Testis (tissue), 3 donors: ENCODE data around the gene TRIM28. TPM values are rescaled to one million over a fixed set of nuclear protein-coding genes. Genes with fewer than 3 reads are reported as not detected.
"Not testable (repeated sequence)": the region's sequence is repeated elsewhere in the genome, so short reads cannot be mapped to it uniquely, and the experiment has no call there.

Experiments used
- DNase-seq: peaks from one replicate; pipeline ENCODE4 v3.0.0-alpha.2; 2019
- H3K27ac ChIP-seq, 2 donors: fragments of 200-600 bp; sonication (generic); one replicate each; pipeline ENCODE4 v1.5.1; 2019
- H3K27me3 ChIP-seq: fragments of 200-600 bp; sonication (generic); one replicate; pipeline ENCODE4 v1.5.1; 2019
- H3K36me3 ChIP-seq: fragments of 200-600 bp; sonication (generic); one replicate; pipeline ENCODE4 v1.5.1; 2017; ENCODE audit warnings: low read depth; ENCODE audit errors: missing control alignments
- H3K4me1 ChIP-seq: fragments of 200-600 bp; sonication (generic); one replicate; pipeline ENCODE4 v1.5.1; 2019
- H3K4me3 ChIP-seq, 2 donors: fragments of 200-600 bp; sonication (generic); one replicate each; pipeline ENCODE4 v1.5.1; 2017 to 2019
- H3K9me3 ChIP-seq: fragments of 200-600 bp; sonication (generic); one replicate; pipeline ENCODE4 v1.5.1; 2017
- POLR2A ChIP-seq: fragments of 450-650 bp; IDR thresholded peaks from one replicate; pipeline ENCODE4 v1.6.1; 2017; ENCODE audit warnings: antibody characterized with exemption, mild to moderate bottlenecking, moderate library complexity
- WGBS, 2 donors: methylation state at CpG; one replicate each; pipeline ENCODE4 v1.1.5; 2018; 5-methylcytosine and 5-hydroxymethylcytosine counted together
- intact Hi-C: fragments of 100-400 bp; cut with DNase I; formaldehyde crosslinking; loops from one replicate; pipeline ENCODE4 v1.15.1; 2023; ENCODE audit warnings: low total_unique reads
- polyA plus RNA-seq: library from polyadenylated mRNA; stranded (reverse); fragments of 350-450 nt; fragmentation: Illumina TruSeq; extraction: RNeasy Lipid Tissue Mini Kit (QIAGEN cat#74804); gene quantifications from one replicate; pipeline ENCODE4 v1.2.3, GENCODE V29; 2014; ENCODE audit warnings: low read depth, low replicate concordance; ENCODE audit not compliant: insufficient read depth
- total RNA-seq, 2 donors: library from RNA; depleted of rRNA; stranded (reverse); fragments of >200 nt; gene quantifications; one replicate each; pipeline ENCODE4 v1.2.3, GENCODE V29; 2016
- TF ChIP-seq, protein P1 (sequence below), 3 experiments: fragments of 450-650 bp in 2 of 3; fragments of 200-600 bp in 1 of 3; sonication (generic) in 1 of 3; IDR thresholded peaks; one replicate each; pipeline ENCODE4 v1.5.1; 2016 to 2019; ENCODE audit warnings: antibody characterized with exemption in 3 of 3, mild to moderate bottlenecking in 2 of 3, moderate library complexity in 1 of 3

The TRIM28 gene
- total and polyA plus RNA-seq, 3 donors from 2014 or later, result 415 to 694 (median 521) TPM

- no peak overlapping the region for H3K27ac ChIP-seq
- TF ChIP-seq, protein P1, sequence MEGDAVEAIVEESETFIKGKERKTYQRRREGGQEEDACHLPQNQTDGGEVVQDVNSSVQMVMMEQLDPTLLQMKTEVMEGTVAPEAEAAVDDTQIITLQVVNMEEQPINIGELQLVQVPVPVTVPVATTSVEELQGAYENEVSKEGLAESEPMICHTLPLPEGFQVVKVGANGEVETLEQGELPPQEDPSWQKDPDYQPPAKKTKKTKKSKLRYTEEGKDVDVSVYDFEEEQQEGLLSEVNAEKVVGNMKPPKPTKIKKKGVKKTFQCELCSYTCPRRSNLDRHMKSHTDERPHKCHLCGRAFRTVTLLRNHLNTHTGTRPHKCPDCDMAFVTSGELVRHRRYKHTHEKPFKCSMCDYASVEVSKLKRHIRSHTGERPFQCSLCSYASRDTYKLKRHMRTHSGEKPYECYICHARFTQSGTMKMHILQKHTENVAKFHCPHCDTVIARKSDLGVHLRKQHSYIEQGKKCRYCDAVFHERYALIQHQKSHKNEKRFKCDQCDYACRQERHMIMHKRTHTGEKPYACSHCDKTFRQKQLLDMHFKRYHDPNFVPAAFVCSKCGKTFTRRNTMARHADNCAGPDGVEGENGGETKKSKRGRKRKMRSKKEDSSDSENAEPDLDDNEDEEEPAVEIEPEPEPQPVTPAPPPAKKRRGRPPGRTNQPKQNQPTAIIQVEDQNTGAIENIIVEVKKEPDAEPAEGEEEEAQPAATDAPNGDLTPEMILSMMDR (IDR thresholded peaks at IDR 0.05), result no peak
- TF ChIP-seq POLR2A, result no peak
- H3K9me3 ChIP-seq, result no peaks in the 10 kb centered on the region
- H3K4me1 ChIP-seq, result peaks cover 3% of the 10 kb centered on the region
- no peak for DNase-seq
- H3K27me3 ChIP-seq, result no peaks in the 10 kb centered on the region
- 2 to 3% methylated on average over 25 to 50 of the region's 55 CpGs for WGBS, 2 donors
- H3K4me3 ChIP-seq, result peak overlapping the region; percentile 4 to 29
- H3K36me3 ChIP-seq, result no peaks in the 10 kb centered on the region
- intact Hi-C loops, result no loop called here
These were observed 5.4 kb upstream of the TRIM28 start for GRCh38 chr19:58538257-58539168.

- H3K9me3 ChIP-seq, DNase-seq, H3K4me3 ChIP-seq, H3K36me3 ChIP-seq, H3K4me1 ChIP-seq, H3K27me3 ChIP-seq, H3K27ac ChIP-seq, intact Hi-C loops: not testable (repeated sequence)
These were observed 4.7 kb upstream of the TRIM28 start for GRCh38 chr19:58539169-58539559.

DNA sequence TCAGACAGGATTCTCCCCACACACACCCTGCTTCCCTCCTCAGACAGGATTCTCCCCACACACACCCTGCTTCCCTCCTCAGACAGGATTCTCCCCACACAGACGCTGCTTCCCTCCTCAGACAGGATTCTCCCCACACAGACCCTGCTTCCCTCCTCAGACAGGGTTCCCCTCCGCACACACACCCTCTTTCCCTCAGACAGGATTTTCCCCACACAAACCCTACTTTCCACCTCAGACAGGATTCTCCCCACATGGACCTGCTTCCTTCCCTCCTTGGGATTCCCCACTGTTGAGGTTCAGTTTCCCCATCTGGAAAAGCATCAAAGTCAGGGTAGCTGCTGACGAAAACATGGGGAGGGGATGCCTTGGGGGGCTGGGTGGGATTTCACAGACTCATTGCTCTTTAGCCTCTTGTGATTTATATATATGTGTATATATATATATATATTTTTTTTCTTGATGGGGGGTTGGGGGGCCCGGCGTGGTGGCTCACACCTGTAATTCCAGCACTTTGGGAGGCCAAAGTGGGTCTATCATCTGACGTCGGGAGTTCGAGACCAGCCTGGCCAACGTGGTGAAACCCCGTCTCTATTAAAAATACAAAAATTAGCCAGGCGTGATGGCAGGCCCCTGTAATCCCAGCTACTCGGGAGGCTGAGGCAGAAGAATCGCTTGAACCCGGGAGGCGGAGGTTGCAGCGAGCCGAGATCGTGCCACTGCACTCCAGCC is 1.1 kb upstream of the TRIM28 start:
- Histone ChIP-seq H3K4me3 (peak overlapping the region in 1 of 2 donors; percentile 10), H3K27ac (peak overlapping the region; percentile 96 to 99), H3K4me1 (peaks cover 22% of the 10 kb centered on the region)
- H3K9me3 ChIP-seq, H3K27me3 ChIP-seq, DNase-seq, intact Hi-C loops, H3K36me3 ChIP-seq: not testable (repeated sequence)
- 63 to 68% methylated on average over 14 to 18 of the region's 18 CpGs for WGBS, 2 donors

DNA sequence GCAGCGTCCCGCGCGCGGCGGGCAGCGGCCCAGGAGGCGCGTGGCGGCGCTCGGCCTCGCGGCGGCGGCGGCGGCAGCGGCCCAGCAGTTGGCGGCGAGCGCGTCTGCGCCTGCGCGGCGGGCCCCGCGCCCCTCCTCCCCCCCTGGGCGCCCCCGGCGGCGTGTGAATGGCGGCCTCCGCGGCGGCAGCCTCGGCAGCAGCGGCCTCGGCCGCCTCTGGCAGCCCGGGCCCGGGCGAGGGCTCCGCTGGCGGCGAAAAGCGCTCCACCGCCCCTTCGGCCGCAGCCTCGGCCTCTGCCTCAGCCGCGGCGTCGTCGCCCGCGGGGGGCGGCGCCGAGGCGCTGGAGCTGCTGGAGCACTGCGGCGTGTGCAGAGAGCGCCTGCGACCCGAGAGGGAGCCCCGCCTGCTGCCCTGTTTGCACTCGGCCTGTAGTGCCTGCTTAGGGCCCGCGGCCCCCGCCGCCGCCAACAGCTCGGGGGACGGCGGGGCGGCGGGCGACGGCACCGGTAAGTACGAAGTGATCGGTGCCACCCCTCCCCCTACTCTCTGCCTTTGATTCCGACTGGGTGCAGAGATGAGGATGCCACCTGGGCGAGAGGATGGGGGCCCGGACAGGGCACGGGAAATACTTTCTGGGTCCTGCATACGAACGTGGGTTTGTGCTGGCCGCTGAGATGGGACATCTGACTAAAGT is 874 bp downstream of the TRIM28 start:
- intact Hi-C loops, result no loop called here
- Histone ChIP-seq H3K27me3 (no peaks in the 10 kb centered on the region), H3K4me3 (peak overlapping the region; percentile 88 to 93), H3K9me3 (no peaks in the 10 kb centered on the region), H3K36me3 (peaks cover 3% of the 10 kb centered on the region), H3K4me1 (peaks cover 22% of the 10 kb centered on the region), H3K27ac (peak overlapping the region; percentile 96 to 99)
- no peak for TF ChIP-seq POLR2A
- TF ChIP-seq, protein P1 (IDR thresholded peaks at IDR 0.05), result no peak
- WGBS, 2 donors, result 0% methylated on average over 8 to 22 of the region's 92 CpGs
- peak; percentile 61 for DNase-seq

- TF ChIP-seq, protein P1 (IDR thresholded peaks at IDR 0.05), result no peak
- TF ChIP-seq POLR2A, result no peak
- Histone ChIP-seq H3K27ac (peak overlapping the region; percentile 65 to 99), H3K4me1 (peaks cover 22% of the 10 kb centered on the region), H3K36me3 (peaks cover 4% of the 10 kb centered on the region), H3K27me3 (no peaks in the 10 kb centered on the region), H3K4me3 (peak overlapping the region; percentile 88 to 93), H3K9me3 (no peaks in the 10 kb centered on the region)
- DNase-seq, result no peak
- WGBS, 2 donors, result 6% methylated on average over 14 to 21 of the region's 21 CpGs
- intact Hi-C loops, result no loop called here
These were observed 1.6 kb downstream of the TRIM28 start for GRCh38 chr19:58545286-58546018.
